ENCODE results near the gene SHF.

GRCh38 chr15:45179221-45179985 is 8.4 kb downstream of the SHF start:
- TF ChIP-seq CTCF (IDR thresholded peaks at IDR 0.05; ENCODE audit: borderline replicate concordance, extremely low read depth, low read length, poor library complexity, severe bottlenecking) (peak; percentile 59), EZH2 (IDR thresholded peaks at IDR 0.05; ENCODE audit: borderline replicate concordance, low read depth, low read length, severe bottlenecking) (no peak)

Data from DND-41 (cell line).